Activated T-cell treated with anti-CD3 and anti-CD28 coated beads for 24 hours (primary cell): ENCODE results near the gene ERN2.
"Not testable (repeated sequence)": the region's sequence is repeated elsewhere in the genome, so short reads cannot be mapped to it uniquely, and the experiment has no call there.

Source experiments
- DNase-seq: peaks from one replicate; pipeline ENCODE4 v3.0.0-alpha.2; 2020; ENCODE audit warnings: low read depth

ERN2 gene

DNA sequence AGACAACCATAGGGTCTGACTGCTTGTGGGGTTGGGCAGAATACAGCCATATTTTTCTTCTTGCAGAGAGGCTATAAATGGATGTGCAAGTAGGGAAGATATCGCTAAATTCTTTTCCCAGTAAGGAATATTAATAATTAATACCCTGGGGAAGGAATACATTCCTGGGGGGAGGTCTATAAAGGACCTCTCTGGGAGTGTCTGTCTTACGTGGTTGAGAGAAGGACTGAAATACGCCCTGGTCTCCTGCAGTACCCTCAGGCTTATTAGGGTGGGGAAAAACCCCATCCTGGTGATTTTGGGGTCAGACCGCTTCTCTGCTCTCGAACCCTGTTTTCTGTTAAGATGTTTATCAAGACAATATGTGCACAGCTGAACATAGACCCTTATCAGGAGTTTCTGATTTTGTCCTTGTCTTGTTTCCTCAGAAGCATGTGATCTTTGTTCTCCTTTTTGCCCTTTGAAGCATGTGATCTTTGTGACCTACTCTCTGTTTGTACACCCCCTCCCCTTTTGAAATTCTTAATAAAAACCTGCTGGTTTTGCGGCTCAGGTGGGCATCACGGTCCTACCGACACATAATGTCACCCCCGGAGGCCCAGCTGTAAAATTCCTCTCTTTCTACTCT lies 9.7 kb upstream of the ERN2 start:
- not testable (repeated sequence) for DNase-seq

DNA sequence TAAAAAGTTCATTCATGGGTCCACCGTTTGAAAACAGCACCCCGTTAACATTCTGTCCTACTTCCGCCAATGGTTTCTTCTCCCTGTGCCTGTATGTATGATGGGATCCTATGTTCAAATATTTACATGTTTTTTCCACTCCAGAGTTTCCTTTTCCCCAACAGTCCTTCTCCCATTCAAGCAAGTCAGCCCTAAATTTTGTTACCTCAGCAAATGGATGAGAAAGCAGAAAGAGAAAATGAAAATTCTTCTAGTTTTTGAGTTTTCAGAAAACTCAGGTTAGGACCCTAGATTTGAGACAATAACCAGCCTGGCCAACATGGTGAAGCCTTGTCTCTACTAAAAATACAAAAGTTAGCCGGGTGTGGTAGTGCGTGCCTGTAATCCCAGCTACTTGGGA lies 3.5 kb upstream of the ERN2 start:
- DNase-seq, result no peak

DNA sequence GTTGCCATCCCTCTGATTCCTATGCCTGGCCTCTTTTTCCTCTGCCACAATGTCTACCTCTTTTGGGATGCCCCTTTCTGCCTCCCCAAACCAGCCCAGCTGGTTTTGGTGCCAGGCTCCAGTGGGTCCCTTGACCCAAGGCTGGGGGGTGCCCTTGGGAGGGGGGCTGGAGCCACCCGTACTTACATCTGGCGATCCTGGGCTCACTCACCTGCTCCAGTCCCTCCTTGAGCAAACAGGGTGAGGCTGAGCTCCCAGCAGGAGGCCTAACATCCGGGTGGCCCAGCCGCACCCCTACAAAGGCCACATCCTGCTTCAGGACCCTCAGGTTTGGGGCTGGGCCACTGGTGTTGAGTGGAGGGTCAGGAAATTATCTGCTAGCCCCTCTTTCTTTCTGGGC lies 1.2 kb downstream of the ERN2 start:
- no peak for DNase-seq

DNA sequence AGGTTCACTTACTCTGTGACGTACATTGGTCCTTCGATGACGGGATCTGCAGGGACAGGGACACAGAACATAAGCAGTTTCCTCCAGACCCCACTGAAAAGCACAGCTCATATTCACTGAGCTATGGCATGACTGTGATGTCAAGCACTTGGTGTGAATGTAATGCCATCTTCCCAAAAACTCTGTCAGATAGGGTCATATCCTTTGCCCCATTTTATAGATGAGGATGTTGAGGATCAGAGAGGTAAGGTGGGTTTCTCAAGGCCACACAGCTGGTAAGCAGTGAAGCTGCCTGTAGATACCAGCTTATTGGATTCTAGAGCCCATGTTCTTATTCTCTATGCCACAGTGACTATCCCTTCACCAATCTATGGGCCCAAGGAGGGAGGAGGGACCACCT lies 2.5 kb downstream of the ERN2 start:
- DNase-seq, result no peak

DNA sequence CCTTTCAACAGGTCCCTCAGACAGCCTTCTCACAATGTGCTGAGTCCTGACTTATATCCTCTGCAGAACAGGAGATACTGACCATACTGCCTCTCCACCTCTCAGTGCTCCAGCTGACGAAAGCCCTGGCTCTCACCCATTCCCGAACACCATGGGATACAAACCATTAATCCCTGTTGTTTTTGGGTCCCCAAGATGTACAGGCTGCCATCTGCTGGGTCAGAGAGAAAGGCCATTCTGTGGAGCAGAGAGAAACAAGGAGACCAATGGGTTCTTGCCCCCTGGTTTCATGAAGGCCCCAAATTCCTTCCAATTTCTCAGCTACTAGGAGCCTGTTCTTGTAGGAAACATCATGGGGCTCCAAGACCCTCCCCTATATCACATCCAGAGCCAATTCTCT lies 3.0 kb downstream of the ERN2 start:
- no peak for DNase-seq

DNA sequence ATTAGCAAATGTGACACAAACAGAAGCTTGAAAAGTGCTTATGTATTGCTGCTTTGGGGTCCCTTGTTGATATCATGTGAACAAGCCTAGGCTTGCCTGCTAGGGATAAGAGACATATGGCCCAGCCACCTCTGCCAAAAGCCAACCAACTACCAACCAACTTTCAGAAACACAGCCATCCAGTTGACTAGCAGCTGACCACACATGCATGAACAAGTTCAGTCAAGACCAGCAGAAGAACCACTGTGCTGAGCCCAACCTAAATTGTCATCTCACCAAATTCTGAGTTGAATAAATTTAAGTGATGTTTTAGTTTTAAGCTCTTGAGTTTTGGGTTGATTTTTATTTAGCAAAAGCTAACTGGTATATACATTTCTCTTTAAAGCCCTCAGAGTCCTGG lies 3.5 kb downstream of the ERN2 start:
- no peak for DNase-seq

DNA sequence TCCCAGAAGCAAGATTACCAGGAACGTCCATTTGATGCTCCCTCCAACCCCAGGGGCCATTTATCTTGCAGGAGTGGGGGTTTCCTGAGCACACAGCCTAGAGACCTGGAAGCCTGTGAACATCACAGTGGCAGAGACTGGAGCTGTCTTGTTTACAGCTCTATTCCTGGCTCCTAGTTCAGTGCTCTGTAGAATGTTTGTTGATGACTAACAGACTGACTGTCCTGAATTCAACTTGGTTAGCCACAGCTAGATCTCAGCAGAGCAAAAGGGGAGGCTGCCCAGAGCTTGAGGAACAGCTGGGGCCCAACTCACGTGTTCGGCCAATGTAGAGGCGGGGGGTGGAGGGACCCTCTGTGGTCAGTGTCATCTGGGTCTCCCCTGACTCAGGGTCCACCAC lies 6.6 kb downstream of the ERN2 start:
- no peak for DNase-seq

DNA sequence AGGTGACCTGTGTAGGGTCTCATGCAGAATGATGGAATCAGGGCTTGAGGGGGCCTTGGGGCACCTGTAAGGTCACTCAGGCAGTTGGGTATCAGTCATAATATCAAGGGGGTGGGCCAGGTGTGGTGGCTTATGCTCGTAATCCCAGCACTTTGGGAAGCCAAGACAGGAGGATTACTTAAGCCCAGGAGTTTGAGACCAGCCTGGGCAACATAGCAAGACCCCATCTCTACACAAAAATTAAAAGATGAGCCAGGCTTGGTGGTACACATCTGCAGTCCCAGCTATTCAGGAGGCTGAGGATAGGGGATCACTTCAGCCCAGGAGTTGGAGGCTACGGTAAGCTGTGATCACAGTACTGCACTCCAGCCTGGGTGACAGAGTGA lies 7.5 kb downstream of the ERN2 start:
- no peak for DNase-seq

DNA sequence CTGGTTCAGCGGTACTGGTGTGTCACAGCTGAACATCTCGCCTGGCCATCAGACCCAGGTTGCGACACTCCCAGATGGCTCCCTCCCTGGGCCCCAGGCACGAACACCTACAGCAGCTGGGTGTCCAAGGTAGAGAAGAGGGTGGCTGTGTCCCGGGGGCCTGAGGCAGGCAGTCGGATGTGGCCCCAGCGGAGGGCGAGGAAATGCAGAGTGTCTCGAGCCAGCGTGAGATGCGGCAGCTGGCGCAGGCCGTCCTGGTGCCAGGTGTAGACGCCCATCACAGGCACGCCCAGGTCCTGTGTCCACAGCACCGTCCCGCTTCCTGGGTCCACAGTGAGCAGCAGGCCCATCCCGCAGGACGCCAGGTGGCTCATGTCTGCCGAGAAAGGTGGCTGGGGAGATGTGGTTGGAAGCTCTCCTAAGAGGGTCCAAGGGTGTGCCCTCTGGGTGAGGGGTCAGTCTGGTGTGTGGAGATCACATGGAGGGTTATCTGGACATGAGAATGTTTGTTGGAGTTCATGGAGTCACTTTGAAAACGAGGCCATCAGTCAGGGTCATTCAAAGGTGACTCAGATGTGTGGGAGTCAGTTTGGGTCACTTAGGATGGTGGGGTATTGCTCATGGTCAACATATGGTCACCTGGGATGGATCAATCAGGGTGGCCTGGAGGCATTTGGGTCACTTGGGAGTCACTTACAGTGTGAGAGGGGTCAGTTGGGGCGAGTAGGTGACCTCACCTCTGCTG lies 8.1 kb downstream of the ERN2 start:
- no peak for DNase-seq

DNA sequence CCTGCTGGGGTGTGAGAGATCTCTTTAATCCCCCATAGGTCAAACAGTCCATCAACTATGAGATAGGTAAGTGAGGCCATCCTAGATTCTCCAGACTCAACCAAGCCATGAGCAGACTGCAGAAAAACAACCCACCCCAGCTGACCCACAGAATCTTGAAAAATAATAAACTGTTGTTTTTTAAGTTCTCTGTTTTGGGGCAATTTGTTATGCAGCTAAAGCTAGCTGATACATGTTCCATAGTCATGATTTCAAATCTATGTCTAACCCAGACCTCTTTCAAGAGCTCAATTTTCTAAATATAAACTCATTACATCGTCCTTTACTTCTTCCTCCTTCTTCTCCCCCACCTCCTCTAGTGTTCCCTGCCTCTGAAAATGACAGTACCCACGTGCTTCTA lies 10.1 kb downstream of the ERN2 start:
- no peak for DNase-seq

DNA sequence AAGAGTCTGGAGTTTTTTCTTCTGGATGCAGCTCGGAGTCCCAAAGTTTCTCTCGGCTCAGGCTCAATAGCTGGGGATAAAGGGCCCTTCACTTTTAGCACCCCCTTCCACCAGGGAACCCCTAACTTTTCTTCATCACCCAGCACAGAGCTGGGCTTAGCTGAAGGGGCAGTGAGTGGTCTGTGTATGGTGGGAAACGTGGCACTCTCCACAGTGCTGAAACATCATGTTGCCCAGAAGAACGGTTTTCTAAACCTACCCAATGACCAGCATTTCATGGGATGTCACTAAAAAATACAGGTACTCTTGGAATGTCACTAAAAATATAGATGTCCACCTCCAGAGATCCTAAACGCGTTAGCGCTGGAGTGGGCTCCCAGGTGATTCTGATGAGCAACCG lies 12.0 kb downstream of the ERN2 start:
- DNase-seq, result no peak

DNA sequence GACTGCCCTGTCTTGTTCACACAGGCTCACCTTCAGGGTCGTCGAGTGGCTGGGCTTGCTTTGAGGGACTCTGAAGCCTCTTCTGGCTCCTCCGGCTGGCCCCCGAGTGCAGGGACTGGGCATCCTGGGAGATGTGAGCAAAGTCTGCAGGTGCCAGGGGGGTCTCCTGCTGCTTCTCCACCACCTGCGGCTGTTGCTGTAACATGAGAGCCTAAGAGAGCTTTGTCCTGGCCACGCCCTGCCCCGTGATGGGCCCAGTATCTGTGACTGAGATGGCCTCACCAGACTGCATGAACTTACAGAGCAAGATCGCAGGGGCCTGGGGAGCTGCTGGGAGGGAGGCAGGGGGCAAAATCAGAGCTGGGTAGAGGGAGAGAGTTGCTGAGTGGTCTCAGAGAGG lies 12.5 kb downstream of the ERN2 start:
- no peak for DNase-seq

DNA sequence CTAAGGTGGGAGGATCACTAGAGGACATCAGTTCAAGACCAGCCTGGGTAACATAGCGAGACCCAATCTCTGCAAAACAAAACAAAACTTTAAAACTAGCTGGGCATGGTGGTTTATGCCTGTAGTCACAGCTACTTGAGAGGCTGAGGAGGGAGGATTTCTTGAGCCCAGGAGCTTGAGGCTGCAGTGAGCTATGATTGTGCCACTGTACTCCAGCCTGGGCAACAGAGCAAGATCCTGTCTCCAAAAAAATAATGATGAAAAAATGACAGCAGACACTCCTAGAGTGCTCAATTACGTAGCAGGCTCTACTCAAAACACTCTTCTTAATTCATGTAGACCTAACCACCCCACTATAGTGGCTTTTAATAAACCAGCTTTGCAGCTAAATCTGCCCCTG lies 12.9 kb downstream of the ERN2 start:
- DNase-seq, result no peak

DNA sequence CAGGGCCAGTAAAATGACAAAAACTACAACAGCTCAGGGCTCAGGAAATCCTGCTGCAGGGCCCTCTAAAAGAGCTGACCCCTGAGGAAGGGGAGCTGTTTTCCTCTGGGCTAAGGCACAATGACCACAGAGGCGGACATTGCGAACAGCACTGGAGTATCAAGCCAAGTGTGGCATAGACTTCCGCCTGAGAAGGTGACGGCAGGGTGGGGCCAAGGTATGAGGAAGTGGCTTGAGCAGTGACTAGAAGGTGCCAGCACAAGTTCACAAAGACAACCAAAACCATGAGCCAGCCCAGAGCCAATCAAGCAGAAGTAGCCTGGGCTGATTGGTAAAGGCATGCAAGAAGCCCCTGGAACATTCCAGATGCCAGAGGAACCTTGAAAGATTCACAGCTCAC lies 13.9 kb downstream of the ERN2 start:
- no peak for DNase-seq

DNA sequence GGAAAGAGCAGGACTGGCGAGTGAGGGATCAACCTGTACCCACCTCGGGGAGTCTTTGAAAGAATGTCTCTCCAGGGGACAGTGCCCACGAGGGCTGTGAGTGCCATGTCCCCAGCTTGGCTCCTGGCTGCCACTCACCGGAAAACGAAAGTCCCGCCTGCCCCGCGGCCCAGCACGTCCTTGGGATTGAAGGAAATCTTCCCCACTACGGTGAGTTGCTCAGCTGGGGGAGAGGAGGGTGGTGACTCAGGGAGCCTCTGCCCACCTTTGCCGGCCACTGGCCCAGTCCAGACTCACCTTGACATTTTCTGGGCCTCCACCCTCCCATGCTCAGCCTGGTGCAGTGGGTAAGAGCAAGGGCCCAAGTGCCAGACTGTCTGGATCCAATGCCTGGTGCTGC lies 17.3 kb downstream of the ERN2 start:
- DNase-seq, result no peak

DNA sequence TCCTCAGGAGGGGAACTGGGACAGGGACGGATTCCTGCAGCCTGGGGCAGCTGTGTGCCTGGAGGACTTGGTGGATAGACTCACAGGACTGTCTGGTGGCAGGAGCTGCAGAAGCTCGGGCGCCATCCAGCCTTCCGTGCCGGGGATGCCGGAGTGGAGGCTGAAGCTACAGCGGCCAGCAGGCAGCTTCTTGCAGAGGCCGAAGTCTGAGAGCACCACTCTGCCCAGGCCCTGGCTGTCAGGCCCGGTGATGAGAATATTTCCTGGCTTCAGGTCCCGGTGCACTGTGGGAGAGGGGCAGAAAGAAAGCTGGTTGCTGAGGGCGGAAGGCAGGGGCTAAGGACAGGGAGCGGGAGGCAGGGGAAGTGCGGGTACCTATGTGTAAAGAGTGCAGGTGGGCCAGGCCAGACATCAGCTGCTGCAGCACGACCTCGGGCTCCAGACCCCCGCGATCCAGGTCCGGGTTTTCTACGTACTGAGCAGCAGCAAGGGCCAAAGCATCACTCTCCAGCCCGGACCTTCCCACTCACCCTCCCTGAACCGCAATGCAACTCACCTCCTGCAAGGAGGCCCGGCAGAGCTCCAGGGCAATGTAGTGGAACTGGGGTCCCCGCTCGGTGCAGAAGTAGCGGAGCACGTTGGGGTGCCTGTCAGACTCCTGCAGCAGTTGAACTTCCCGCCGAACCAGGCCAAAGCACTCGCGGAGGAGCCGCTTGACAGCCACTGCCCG lies 18.2 kb downstream of the ERN2 start:
- DNase-seq, result no peak

DNA sequence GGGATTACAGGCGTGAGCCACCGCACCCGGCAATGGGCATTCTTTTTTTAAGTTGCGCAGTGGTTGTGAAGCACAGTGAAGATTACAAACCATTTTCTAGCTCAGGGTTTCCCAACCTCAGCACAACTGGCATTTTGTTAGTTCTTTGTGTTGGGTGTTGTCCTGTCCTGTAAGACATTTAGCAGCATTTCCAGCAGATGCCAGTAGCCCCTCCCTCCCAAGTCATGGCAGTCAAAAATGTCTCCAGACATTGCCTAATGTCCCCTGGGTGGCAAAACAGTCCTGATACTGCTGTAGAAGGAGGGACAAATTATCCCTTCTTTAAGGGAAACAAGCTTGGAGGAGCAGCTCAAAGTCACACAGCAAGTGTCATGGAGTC lies 18.8 kb downstream of the ERN2 start:
- DNase-seq, result no peak

DNA sequence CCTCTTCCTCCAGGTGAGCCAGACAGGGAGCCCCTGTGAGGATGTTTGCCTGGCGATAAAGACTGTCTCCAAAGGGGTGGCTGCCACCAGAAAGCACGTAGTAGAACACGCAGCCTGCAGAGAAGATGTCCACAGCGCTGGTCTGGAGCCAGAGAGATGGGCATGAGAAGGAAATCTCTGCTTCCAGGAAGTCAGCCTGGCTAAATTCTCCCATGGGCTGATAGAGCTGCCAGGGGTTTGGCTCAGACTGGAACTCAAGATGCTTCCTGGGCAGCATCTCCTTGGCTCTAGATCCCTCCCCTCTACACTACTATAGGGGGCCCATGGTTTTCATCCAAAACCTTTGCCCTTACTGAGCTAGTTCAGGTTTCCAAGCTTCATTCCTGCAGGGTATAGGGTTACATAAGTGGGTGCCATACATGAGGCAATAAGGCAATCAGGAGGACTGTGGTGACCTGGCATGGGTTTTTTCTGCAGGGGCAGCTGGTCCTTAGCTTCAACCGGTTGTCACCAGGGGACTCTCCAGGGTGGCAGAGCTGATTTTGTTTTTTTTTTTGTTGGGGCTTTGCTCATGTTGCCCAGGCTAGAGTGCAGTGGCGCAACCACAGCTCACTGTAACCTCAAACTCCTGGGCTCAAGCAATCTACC lies 20.7 kb downstream of the ERN2 start:
- DNase-seq, result no peak

DNA sequence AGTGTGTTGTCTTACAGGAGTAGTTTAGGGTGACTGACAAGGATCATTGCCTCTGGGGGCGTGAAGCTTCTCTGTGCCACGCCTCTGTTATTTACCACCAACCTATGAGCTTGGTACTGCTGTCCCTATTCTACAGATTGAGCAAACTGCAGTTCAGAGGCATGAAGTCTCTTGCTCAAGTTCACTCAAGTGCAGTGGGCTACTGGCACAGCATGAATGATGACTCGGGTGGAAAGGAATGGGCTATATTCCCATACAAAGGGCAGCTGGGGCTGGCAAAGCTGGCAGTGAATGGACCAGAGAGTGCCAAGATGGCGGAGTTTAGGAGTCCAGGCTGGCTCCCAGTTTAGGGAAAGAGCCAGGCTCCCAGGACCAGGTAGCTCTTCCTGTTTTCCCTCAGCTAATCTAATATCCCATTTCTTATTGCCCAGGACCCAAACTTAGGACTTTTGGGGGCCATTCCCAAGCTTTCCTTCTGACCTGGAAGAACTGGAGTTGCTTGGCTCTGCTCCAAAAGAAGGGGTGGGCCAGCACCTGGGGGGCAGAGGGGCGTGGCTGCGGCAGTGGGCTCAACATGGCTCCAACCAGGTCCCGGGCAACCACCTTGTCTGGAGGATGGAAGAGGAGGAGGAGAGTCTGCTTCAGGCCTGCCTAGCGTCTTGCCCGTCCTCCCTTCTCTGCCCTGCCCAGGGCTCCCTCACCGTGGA lies 21.4 kb downstream of the ERN2 start:
- DNase-seq, result no peak

DNA sequence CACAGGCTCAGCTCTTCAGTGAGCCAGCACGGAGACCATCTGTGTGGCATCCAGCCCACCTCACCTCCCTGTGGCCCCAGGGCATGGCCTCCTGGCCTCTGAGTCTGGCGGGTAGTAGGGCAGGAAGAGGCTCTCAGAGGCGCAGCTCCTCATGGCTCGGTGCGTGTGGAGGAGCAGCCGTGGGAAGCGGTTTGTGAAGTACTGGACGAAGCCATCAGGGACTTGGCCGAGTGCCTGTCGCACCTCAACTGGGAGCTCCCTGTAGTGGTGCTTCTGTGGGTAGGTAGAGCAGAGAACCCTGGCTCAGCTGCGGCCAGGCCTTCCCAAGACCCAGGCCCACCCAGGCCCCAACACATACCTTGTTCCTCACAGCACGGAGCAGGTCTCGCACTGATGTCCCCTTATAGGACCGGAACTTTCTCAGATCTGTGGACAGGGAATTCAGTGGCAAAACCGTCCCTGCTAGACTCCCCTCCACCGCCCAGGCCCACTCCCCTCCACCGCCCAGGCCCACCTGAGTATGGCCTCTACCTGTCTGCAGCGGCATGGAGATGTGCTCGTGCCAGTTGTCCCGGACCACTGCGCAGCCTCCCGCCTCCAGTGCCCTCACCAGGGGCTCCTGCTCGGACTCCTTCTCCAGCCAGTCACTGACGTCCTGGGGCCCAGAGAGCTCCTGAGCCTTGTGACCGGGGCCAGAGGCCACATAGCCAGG lies 22.1 kb downstream of the ERN2 start:
- no peak for DNase-seq

DNA sequence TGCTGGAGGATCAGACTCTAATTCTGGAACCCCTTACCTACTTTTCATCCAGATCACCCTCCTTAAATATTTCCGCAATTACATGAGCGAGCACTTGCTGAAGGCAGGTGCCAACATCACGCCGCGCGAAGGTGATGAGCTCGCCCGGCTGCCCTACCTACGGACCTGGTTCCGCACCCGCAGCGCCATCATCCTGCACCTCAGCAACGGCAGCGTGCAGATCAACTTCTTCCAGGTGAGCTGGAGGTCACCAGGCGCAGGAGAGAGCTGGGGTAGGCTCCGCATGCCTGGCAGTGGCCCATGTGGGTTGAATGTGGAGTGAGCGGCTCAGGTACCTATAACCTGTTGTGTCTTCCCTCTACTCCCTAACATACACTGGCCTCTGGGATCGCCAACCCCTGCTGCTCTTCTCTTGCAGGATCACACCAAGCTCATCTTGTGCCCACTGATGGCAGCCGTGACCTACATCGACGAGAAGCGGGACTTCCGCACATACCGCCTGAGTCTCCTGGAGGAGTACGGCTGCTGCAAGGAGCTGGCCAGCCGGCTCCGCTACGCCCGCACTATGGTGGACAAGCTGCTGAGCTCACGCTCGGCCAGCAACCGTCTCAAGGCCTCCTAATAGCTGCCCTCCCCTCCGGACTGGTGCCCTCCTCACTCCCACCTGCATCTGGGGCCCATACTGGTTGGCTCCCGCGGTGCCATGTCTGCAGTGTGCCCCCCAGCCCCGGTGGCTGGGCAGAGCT lies 23.4 kb downstream of the ERN2 start:
- no peak for DNase-seq
